ENCODE measurements around the gene FREM2. TPM values are rescaled to one million over a fixed set of nuclear protein-coding genes. Genes with fewer than 3 reads are reported as not detected.

Gene FREM2
- total RNA-seq, 2 experiments from 2014 or later: not detected

DNA sequence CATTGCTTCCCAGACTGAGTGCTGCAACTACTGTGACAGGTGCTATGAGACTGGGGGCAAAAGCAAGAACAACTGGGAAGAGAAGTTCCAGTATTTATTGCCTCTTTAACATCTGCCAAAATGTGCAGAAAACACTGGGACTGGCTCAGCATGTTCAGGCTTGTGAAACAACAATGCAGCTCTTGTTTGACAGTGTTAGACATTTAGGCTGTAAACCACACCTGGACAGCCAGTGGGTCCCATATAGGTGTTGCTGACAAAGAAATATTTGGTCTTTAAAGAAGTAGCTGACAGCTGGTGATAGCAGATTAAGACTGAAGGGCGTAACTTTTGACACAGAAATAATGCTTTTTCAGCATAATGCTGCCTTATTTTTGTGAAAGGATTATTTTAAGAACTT, 215.7 kb downstream of the FREM2 start:
- Histone ChIP-seq H3K79me2 (ENCODE audit: insufficient read depth, low read depth, low read length) (no peaks in the 10 kb centered on the region), H3K9me2 (ENCODE audit: insufficient read depth, low read length) (no peaks in the 10 kb centered on the region), H3K4me2 (ENCODE audit: low read length) (no peak overlapping the region), H3K27ac (ENCODE audit: low read depth, low read length, poor library complexity, severe bottlenecking) (no peak overlapping the region), H4K20me1 (ENCODE audit: insufficient read depth, low read length) (no peaks in the 10 kb centered on the region), H3K9me3 (ENCODE audit: low read length) (no peaks in the 10 kb centered on the region), H2AFZ (ENCODE audit: low read length) (no peak overlapping the region), H3K4me1 (ENCODE audit: insufficient read depth, low read length, poor library complexity, severe bottlenecking) (no peaks in the 10 kb centered on the region), H3K36me3 (ENCODE audit: insufficient read depth, low read length) (no peaks in the 10 kb centered on the region), H3K4me3 (ENCODE audit: low read depth, low read length, poor library complexity, severe bottlenecking) (no peak overlapping the region)
- TF ChIP-seq CTCF (conservative IDR thresholded peaks at IDR 0.05; ENCODE audit: low read length): no peak
- TF ChIP-seq EZH2phosphoT487 (IDR thresholded peaks at IDR 0.05; ENCODE audit: borderline replicate concordance, low read depth, low read length): no peak
- BruUV-seq (replicated peaks): no TSS peak
- intact Hi-C loops (cut with micrococcal nuclease; ENCODE audit: unreplicated experiment): no loop called here
- ChIA-PET CTCF (ENCODE audit: unreplicated experiment) (no interaction called here), POLR2A (no interaction called here)
- no peak for DNase-seq (ENCODE audit: low spot score)

- no peaks in the 10 kb centered on the region for H3K36me3 ChIP-seq (ENCODE audit: insufficient read depth, low read length)
- POLR2A ChIA-PET: no interaction called here
- no peak for DNase-seq (ENCODE audit: low spot score)
- H4K20me1 ChIP-seq (ENCODE audit: insufficient read depth, low read length): no peaks in the 10 kb centered on the region
- no peak overlapping the region for H2AFZ ChIP-seq (ENCODE audit: low read length)
- TF ChIP-seq CTCF (conservative IDR thresholded peaks at IDR 0.05; ENCODE audit: low read length) (no peak), EZH2phosphoT487 (IDR thresholded peaks at IDR 0.05; ENCODE audit: borderline replicate concordance, low read depth, low read length) (no peak)
- no TSS peak for BruUV-seq (replicated peaks)
- H3K9me2 ChIP-seq (ENCODE audit: insufficient read depth, low read length): no peaks in the 10 kb centered on the region
- H3K4me3 ChIP-seq (ENCODE audit: low read depth, low read length, poor library complexity, severe bottlenecking): no peak overlapping the region
- no peaks in the 10 kb centered on the region for H3K4me1 ChIP-seq (ENCODE audit: insufficient read depth, low read length, poor library complexity, severe bottlenecking)
- CTCF ChIA-PET (ENCODE audit: unreplicated experiment): no interaction called here
- H3K4me2 ChIP-seq (ENCODE audit: low read length): no peak overlapping the region
- H3K9me3 ChIP-seq (ENCODE audit: low read length): no peaks in the 10 kb centered on the region
- H3K79me2 ChIP-seq (ENCODE audit: insufficient read depth, low read depth, low read length): no peaks in the 10 kb centered on the region
- no peak overlapping the region for H3K27ac ChIP-seq (ENCODE audit: low read depth, low read length, poor library complexity, severe bottlenecking)
- intact Hi-C loops (cut with micrococcal nuclease; ENCODE audit: unreplicated experiment): no loop called here
These were observed 218.2 kb downstream of the FREM2 start for GRCh38 chr13:38905081-38905480.

- no peaks in the 10 kb centered on the region for H3K36me3 ChIP-seq (ENCODE audit: insufficient read depth, low read length)
- CTCF ChIA-PET (ENCODE audit: unreplicated experiment): no interaction called here
These were observed 219.0 kb downstream of the FREM2 start for GRCh38 chr13:38905861-38906260.

More at GRCh38 chr13:38905861-38906260, 219.0 kb downstream of the FREM2 start:
- Histone ChIP-seq H2AFZ (ENCODE audit: low read length) (no peak overlapping the region), H3K4me1 (ENCODE audit: insufficient read depth, low read length, poor library complexity, severe bottlenecking) (no peaks in the 10 kb centered on the region), H3K9me3 (ENCODE audit: low read length) (no peaks in the 10 kb centered on the region), H3K9me2 (ENCODE audit: insufficient read depth, low read length) (no peaks in the 10 kb centered on the region), H4K20me1 (ENCODE audit: insufficient read depth, low read length) (no peaks in the 10 kb centered on the region), H3K27ac (ENCODE audit: low read depth, low read length, poor library complexity, severe bottlenecking) (no peak overlapping the region), H3K4me2 (ENCODE audit: low read length) (no peak overlapping the region), H3K4me3 (ENCODE audit: low read depth, low read length, poor library complexity, severe bottlenecking) (no peak overlapping the region), H3K79me2 (ENCODE audit: insufficient read depth, low read depth, low read length) (no peaks in the 10 kb centered on the region)
- no TSS peak for BruUV-seq (replicated peaks)
- no peak for TF ChIP-seq CTCF (conservative IDR thresholded peaks at IDR 0.05; ENCODE audit: low read length)
- DNase-seq (ENCODE audit: low spot score): no peak
- intact Hi-C loops (cut with micrococcal nuclease; ENCODE audit: unreplicated experiment): no loop called here
- POLR2A ChIA-PET: interaction anchor here (1.0 kb wide), 1 partner anchor 9 kb away, joined by 4 read pairs; no protein-coding TSS in a partner anchor

Measured in OCI-LY7 (cell line).